GM23248 (cell line): ENCODE data around the gene NDUFA5.

Experiments used
- EZH2 ChIP-seq: fragments of 200-600 bp; sonication (generic); IDR thresholded peaks from 2 replicates; pipeline ENCODE4 v1.6.1; 2018; ENCODE audit warnings: antibody characterized with exemption, mild to moderate bottlenecking; ENCODE audit not compliant: insufficient read depth, poor library complexity, severe bottlenecking
- EZH2phosphoT487 ChIP-seq: fragments of 200-600 bp; sonication (generic); IDR thresholded peaks from 2 replicates; pipeline ENCODE4 v1.6.1; 2018; ENCODE audit warnings: antibody characterized with exemption, moderate library complexity, mild to moderate bottlenecking, low read depth; ENCODE audit not compliant: insufficient read depth

- no peak for TF ChIP-seq EZH2
- TF ChIP-seq EZH2phosphoT487, result no peak
These were observed 11.9 kb upstream of the NDUFA5 start for GRCh38 chr7:123569352-123570010.
